COLO668 (cell line): Measurements from ENCODE around the gene ING3.
"Not testable (repeated sequence)": the region's sequence is repeated elsewhere in the genome, so short reads cannot be mapped to it uniquely, and the experiment has no call there.

ENCODE experiments used
- DNase-seq: peaks from one replicate; lab custom pipeline; 2025; ENCODE audit not compliant: unreplicated experiment; lab: John Stamatoyannopoulos, UW

The ING3 gene

GRCh38 chr7:121002048-121002756, 51.6 kb downstream of the ING3 start:
- DNase-seq: no peak

GRCh38 chr7:121002757-121003200, 52.2 kb downstream of the ING3 start:
- no peak for DNase-seq

GRCh38 chr7:121003986-121004685, 53.6 kb downstream of the ING3 start:
- no peak for DNase-seq

GRCh38 chr7:121005058-121005457, 54.5 kb downstream of the ING3 start:
- not testable (repeated sequence) for DNase-seq

GRCh38 chr7:121005996-121006584, 55.5 kb downstream of the ING3 start:
- DNase-seq: no peak

- DNase-seq: no peak
Observed at GRCh38 chr7:121006711-121007315, 56.2 kb downstream of the ING3 start.

GRCh38 chr7:121008816-121009215, 58.2 kb downstream of the ING3 start:
- DNase-seq: no peak

GRCh38 chr7:121011401-121011800, 60.8 kb downstream of the ING3 start:
- no peak for DNase-seq

- DNase-seq: no peak
Observed at GRCh38 chr7:121012170-121012874, 61.7 kb downstream of the ING3 start.

GRCh38 chr7:121012919-121013318, 62.3 kb downstream of the ING3 start:
- DNase-seq: no peak

- DNase-seq: no peak
Observed at GRCh38 chr7:121015560-121015959, 65.0 kb downstream of the ING3 start.

GRCh38 chr7:121016966-121017365, 66.4 kb downstream of the ING3 start:
- DNase-seq: no peak

GRCh38 chr7:121017586-121017985, 67.0 kb downstream of the ING3 start:
- no peak for DNase-seq

GRCh38 chr7:121019018-121019417, 68.4 kb downstream of the ING3 start:
- no peak for DNase-seq

GRCh38 chr7:121020249-121020988, 69.8 kb downstream of the ING3 start:
- DNase-seq: no peak

- DNase-seq: no peak
Observed at GRCh38 chr7:121020989-121021969, 70.7 kb downstream of the ING3 start.

- DNase-seq: no peak
Observed at GRCh38 chr7:121023194-121023593, 72.6 kb downstream of the ING3 start.

- no peak for DNase-seq
Observed at GRCh38 chr7:121023683-121024511, 73.3 kb downstream of the ING3 start.
